ENCODE results near the gene KIDINS220.
A peak's percentile ranks its signal among the peaks of the same experiment; 100 is the strongest.

Gene KIDINS220

DNA sequence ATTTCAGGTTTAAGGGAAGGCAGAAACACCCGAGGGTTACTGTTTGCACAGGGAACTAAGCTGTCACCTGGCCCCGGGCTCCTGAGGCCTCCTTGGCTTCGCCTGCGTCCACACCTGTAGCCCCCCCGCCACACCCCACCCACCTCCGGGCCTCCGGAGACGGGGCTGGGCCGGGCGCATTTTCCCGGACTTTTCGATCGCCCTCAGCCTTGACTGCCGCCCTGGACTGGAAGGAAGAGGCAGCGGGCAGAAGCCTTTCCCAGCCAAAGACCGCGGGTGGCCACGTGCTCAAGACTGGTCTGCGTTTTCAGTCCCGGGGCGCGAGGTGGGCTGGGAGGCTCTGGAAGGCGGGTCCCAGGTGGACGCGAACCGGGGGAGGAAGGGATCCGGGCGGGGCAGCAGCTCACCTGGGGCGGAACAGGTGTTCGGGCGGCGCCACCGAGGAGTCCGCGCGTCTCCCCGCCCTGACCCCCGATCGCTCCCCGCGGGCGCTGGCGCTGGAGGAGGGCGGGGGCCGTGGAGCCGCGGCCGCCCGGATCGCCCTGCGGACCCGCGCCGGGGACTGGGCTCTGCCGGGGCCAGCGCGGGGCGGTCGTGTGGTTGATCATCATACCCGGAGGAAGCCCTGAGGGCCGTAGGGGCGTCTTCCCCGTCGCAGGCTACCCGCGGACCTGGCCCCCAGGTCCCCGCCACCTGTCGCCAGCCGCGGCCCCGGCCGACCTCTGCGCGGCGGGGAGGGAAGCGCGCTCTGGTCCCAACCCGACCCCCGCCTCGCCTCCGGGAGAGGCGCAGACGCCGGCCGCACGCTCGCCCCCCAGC lies 152.3 kb downstream of the KIDINS220 start (continued):
- TF ChIP-seq, protein P1, sequence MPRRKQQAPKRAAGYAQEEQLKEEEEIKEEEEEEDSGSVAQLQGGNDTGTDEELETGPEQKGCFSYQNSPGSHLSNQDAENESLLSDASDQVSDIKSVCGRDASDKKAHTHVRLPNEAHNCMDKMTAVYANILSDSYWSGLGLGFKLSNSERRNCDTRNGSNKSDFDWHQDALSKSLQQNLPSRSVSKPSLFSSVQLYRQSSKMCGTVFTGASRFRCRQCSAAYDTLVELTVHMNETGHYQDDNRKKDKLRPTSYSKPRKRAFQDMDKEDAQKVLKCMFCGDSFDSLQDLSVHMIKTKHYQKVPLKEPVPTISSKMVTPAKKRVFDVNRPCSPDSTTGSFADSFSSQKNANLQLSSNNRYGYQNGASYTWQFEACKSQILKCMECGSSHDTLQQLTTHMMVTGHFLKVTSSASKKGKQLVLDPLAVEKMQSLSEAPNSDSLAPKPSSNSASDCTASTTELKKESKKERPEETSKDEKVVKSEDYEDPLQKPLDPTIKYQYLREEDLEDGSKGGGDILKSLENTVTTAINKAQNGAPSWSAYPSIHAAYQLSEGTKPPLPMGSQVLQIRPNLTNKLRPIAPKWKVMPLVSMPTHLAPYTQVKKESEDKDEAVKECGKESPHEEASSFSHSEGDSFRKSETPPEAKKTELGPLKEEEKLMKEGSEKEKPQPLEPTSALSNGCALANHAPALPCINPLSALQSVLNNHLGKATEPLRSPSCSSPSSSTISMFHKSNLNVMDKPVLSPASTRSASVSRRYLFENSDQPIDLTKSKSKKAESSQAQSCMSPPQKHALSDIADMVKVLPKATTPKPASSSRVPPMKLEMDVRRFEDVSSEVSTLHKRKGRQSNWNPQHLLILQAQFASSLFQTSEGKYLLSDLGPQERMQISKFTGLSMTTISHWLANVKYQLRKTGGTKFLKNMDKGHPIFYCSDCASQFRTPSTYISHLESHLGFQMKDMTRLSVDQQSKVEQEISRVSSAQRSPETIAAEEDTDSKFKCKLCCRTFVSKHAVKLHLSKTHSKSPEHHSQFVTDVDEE (CRISPR knock-in tag; IDR thresholded peaks at IDR 0.05), result no peak
- TF ChIP-seq RARB (CRISPR knock-in tag; IDR thresholded peaks at IDR 0.05) (no peak), SNAI2 (CRISPR knock-in tag; IDR thresholded peaks at IDR 0.05) (peak; percentile 51; the same call in 1 of the 2 replicates), TCF4 (CRISPR knock-in tag; IDR thresholded peaks at IDR 0.05; ENCODE audit: borderline replicate concordance) (peak; percentile 74), GLIS3 (CRISPR knock-in tag; IDR thresholded peaks at IDR 0.05) (peak; percentile 98)
- TF ChIP-seq, protein P2, sequence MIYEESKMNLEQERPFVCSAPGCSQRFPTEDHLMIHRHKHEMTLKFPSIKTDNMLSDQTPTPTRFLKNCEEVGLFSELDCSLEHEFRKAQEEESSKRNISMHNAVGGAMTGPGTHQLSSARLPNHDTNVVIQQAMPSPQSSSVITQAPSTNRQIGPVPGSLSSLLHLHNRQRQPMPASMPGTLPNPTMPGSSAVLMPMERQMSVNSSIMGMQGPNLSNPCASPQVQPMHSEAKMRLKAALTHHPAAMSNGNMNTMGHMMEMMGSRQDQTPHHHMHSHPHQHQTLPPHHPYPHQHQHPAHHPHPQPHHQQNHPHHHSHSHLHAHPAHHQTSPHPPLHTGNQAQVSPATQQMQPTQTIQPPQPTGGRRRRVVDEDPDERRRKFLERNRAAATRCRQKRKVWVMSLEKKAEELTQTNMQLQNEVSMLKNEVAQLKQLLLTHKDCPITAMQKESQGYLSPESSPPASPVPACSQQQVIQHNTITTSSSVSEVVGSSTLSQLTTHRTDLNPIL (CRISPR knock-in tag; IDR thresholded peaks at IDR 0.05; ENCODE audit: low read depth), result peak; percentile 99

DNA sequence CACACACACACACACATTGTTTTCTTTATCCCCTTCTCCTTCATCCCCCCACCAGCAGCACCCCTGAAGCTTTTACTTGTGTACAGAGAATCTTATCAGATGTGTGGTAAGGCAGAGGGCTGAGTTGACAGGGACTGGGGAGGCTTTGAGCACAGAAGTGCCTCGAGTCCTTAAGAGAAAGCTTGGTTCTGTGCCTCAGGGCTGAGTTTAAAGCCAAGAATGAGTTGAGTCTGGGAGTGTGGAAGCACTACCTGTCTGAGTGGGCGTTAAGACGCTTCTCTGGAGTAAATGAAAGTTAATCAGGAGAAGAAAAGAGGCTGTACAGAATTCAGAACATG lies 152.9 kb downstream of the KIDINS220 start:
- peak; percentile 0; the same call in 1 of the 3 replicates for ATAC-seq
- TF ChIP-seq ESRRG (CRISPR knock-in tag; IDR thresholded peaks at IDR 0.05) (peak; percentile 80; the same call in 1 of the 2 replicates), OSR1 (CRISPR knock-in tag; IDR thresholded peaks at IDR 0.05) (no peak), ZFP30 (CRISPR knock-in tag; IDR thresholded peaks at IDR 0.05) (no peak)

DNA sequence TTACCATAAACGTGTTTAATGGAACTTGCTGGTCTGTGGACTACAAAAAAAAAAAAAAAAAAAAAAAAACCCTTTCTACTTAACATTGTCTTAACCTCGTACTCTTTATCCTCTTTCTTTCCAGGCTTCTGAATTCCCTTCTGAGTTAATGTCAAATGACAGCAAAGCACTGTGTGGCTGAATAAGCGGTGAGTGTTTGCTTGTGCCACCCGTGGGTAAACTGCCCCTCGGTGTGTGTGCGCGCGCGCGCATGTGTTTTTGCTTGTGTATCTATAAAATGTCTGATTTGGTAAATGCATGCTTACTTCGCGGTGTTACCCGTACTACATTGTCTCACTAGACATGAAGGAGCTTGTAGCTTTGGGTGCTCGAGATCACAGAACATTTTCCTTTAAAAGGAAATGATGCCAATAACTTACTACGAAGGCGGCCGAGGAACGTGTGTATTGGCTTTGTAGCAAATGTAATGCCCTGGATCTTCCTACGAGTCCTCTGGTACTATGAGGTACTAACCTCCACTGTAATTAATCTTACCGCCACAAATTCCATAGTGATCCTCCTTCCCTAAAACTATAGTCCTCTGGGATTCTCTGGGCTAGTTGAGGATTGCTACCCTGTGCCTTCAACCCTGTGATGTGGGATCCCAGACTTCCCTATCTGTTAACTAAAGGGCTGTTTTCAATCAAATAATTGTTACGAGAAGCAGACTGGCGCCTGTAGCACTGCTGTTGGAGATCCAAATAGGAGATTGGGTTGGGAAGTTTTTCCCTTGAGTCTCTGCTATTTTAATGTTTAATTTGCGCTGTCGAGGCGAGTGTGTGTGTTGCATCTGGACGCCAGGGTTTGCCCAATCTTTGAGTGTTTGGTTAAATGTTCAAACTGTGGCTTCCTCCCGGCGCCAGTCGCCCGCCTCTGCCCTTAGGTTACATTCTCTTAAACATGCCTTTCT lies 154.4 kb downstream of the KIDINS220 start:
- ATAC-seq, result no peak; the same call in 2 of the 3 replicates
- TF ChIP-seq, protein P2 (CRISPR knock-in tag; IDR thresholded peaks at IDR 0.05; ENCODE audit: low read depth), result no peak
- TF ChIP-seq ZNF565 (CRISPR knock-in tag; conservative IDR thresholded peaks at IDR 0.05; ENCODE audit: low read depth) (peak; percentile 62; the same call in 1 of the 2 replicates), ISL1 (CRISPR knock-in tag; IDR thresholded peaks at IDR 0.05) (peak; percentile 57), ARNTL (CRISPR knock-in tag; IDR thresholded peaks at IDR 0.05; ENCODE audit: borderline replicate concordance, low read depth) (peak; percentile 54; the same call in 1 of the 2 replicates), PPARA (CRISPR knock-in tag; IDR thresholded peaks at IDR 0.05; ENCODE audit: borderline replicate concordance) (peak; percentile 79; the same call in 1 of the 2 replicates), ESRRG (CRISPR knock-in tag; IDR thresholded peaks at IDR 0.05) (no peak; the same call in 1 of the 2 replicates), SNAI2 (CRISPR knock-in tag; IDR thresholded peaks at IDR 0.05) (0 out of 2 replicates have a peak, but pooled peaks have one; percentile 47), TCF4 (CRISPR knock-in tag; IDR thresholded peaks at IDR 0.05; ENCODE audit: borderline replicate concordance) (peak; percentile 98), ZNF70 (CRISPR knock-in tag; IDR thresholded peaks at IDR 0.05) (no peak; the same call in 1 of the 2 replicates), ZNF8 (CRISPR knock-in tag; IDR thresholded peaks at IDR 0.05) (peak; percentile 65)
- TF ChIP-seq, protein P3, sequence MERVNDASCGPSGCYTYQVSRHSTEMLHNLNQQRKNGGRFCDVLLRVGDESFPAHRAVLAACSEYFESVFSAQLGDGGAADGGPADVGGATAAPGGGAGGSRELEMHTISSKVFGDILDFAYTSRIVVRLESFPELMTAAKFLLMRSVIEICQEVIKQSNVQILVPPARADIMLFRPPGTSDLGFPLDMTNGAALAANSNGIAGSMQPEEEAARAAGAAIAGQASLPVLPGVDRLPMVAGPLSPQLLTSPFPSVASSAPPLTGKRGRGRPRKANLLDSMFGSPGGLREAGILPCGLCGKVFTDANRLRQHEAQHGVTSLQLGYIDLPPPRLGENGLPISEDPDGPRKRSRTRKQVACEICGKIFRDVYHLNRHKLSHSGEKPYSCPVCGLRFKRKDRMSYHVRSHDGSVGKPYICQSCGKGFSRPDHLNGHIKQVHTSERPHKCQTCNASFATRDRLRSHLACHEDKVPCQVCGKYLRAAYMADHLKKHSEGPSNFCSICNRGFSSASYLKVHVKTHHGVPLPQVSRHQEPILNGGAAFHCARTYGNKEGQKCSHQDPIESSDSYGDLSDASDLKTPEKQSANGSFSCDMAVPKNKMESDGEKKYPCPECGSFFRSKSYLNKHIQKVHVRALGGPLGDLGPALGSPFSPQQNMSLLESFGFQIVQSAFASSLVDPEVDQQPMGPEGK (CRISPR knock-in tag; IDR thresholded peaks at IDR 0.05; ENCODE audit: borderline replicate concordance), result 0 out of 2 replicates have a peak, but pooled peaks have one; percentile 17
- TF ChIP-seq, protein P1 (CRISPR knock-in tag; IDR thresholded peaks at IDR 0.05), result peak; percentile 79; the same call in 1 of the 2 replicates
